Iris pigment epithelial cell (primary cell): ENCODE results near the gene MUC5B.
A peak's percentile ranks its signal among the peaks of the same experiment; 100 is the strongest.

Experiments
- DNase-seq: peaks from one replicate; pipeline ENCODE4 v3.0.0-alpha.2; 2011; ENCODE audit warnings: low read depth

Gene MUC5B

DNA sequence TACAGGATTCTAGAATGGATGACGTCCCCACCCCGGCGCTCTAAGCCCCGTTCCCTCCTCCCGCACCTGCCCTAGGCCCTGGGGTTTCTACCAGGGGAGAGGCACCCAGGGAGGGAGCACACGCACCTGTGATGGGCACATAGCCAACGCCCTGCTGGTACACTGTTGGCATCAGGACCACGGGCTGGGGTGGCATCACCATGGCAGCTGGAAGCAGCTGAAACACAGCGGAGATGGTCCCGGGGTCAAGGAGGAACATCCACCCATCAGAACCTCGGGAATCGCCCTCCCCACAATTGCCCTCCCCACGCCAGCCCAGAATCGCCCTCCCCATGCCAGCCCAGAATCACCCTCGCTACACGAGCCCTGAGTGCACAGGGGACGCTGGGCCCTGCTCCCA, 63.0 kb downstream of the MUC5B start:
- DNase-seq = no peak

DNA sequence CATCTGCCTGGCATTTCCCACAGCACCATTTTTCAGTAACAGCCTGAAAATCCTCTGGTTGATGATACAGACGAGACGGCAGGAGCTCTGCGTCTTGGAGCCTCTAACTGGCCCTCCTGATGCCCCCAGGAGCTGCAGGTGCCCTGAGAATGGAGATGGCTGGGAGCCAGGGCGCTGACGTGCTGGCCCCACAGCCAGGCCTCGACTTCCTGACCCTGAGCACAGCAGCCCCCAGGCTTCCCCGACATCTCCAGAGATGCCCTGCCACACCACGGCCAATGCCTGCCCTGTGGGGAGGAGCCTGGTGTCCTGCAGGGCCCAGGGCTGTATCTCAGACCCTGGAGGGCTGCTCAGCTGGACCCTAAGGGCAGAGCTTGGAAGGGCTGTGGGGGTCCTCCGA, 65.1 kb downstream of the MUC5B start:
- DNase-seq = no peak

DNA sequence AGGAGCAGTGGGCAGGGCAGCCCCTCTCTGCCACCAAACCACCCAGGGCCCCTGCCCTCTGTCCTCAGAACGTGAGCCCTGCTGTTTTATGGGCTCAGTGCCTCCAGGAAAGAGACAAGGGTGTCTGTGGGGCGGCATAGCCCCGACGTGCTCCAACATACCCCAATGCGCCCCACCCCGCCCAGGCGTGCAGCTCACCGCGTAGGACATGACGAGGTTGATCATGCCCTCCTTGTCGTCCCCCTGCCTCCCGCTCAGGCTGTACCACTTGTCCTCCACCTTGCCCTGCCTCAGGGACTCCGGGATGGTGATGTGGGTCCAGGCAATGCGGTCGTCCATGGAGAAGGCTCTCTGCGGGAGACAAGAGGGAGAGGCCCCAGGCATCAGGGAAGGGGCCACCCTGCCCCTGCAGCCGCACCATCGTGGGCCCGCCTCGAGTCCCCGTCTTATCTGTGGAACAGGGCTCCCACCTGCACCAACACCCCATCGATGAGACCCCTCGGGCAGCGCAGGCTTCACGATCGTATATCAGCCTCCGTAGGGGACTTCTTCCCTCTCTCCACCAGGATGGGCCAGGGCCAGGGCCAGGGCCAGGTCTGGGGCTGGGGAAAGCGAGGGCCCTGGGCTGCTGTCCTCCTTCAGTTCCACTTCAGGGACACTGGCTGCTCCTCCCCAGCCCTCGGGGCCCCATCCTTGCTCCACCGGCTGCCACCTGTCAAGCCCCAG, 65.7 kb downstream of the MUC5B start:
- DNase-seq = no peak

DNA sequence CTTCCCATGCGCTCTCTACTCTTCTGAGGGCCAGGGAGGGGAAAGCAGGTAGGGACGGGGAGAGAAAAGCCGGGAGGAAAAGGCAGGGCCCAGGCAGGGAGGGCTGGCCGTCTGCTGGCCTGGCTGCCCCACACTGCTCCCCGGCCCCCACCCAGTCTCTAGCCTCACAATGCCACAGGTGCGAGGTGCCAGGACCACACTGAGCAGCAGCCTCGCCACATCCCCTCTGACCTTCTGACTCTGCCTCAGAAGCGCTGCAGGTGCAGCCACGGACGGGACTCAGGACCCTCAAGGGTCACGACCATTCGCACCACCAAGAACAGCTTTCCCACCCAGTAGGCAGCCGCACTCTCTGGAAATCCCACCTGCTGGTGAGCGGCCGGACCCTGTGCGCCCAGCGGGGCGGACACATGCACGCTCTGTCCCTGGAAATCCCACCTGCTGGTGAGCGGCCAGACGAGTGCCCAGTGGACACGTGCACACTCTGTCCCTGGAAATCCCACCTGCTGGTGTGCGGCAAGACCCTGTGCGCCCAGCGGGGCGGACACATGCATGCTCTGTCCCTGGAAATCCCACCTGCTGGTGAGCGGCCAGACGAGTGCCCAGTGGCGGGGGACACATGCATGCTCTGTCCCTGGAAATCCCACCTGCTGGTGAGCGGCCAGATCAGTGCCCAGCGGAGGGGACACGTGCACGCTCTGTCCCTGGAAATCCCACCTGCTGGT, 66.5 kb downstream of the MUC5B start:
- DNase-seq = no peak

DNA sequence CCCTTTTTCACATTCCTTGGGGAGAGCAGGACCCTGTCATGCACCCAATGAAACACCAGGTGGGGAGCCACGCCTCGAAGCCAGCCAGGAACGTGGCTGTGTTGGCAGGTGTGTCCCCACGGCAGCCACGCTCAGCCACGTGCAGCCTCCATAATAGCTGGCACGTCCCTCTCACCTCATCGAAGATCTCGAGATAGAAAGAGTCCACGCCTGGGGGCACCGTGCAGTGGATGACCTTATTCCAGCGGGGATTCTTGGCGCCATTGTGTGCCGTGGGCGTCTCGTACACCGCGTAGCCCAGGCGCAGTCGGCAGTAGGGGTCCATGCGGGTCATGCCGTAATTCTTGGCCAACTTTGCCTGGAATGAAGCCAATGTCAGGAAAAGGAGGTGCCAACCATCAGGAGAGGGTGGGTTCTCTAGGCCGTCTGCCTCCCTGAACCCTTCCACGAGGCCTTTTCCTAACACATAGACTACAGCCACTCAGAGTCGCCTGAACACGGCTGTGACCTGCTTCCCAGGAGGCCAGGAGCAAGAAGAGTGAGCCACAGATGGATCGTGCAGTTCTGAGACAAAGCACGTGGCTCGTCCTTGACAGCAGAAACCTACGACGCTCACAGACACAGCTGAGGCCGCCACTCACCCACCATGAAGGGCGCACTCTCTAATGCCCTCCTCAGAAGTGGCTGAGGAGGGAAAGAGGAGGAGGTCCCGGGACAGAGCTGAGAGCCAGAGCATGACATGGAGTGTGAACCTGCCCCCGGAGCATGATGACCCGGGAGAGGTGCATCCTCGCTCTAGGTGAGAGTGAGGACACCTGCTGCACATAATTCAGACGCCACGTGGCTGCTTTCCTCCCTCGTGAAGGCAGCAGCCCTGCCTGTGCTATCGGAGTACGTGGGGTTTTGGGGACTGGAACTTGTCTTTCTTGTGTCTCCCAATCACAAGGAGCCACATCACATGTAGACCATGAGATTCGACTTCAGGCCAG, 67.5 kb downstream of the MUC5B start:
- DNase-seq = no peak

DNA sequence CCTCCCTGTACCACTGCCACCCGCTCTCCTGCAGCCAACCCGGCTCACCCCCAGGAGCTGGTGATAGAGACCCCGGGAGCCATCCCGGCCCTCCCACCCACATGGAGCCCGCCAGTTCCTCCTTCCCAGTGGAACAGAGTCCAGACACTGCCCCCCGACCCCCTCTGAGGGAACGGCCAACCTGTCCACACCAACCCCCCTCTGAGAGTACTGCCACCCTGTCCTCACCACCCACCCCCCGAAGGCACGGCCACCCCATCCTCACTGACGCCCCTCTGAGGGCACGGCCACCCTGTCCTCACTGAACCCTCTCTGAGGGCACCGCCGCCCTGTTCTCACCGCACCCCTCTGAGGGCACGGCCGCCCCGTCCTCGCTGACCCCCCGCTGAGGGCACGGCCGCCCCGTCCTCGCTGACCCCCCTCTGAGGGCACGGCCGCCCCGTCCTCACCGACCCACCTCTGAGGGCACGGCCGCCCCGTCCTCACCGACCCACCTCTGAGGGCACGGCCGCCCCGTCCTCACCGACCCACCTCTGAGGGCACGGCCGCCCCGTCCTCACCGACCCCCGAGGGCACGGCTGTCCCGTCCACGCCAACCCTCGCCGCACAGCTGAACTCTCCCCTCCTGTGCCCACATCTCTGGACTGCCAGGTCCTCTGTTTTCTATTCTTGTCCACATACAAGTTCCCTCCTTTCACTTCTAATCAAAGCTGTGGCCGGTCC, 68.6 kb downstream of the MUC5B start:
- no peak for DNase-seq

DNA sequence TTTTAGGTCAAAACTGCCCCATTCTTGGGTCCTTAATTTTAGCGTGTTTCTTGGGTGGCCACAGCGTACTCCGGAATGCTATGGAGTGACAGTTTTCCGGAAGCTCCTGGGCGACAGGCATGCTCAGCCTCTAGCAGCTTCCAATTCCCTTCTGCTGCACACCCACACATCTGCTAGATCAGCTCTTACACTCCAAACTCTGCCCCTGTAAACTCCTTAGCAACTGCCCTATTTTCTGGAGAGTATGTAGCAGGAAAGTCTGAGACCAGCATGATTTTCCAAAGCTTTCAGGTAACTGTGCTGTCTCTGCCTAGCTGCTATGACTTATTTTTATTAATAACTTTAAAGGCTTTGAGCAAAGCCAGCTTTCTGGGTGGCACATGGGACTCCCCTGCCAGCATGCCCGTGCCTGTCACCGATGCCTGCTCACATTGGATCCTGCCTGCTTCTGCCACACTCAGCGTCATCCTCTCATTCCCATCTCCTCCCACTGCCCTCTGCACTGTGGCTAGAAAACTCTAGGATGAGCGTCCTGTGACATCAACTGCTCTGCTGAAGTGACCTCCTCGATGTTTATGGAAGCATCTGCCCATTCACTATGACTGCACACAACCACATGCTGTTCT, 69.3 kb downstream of the MUC5B start:
- DNase-seq = no peak

DNA sequence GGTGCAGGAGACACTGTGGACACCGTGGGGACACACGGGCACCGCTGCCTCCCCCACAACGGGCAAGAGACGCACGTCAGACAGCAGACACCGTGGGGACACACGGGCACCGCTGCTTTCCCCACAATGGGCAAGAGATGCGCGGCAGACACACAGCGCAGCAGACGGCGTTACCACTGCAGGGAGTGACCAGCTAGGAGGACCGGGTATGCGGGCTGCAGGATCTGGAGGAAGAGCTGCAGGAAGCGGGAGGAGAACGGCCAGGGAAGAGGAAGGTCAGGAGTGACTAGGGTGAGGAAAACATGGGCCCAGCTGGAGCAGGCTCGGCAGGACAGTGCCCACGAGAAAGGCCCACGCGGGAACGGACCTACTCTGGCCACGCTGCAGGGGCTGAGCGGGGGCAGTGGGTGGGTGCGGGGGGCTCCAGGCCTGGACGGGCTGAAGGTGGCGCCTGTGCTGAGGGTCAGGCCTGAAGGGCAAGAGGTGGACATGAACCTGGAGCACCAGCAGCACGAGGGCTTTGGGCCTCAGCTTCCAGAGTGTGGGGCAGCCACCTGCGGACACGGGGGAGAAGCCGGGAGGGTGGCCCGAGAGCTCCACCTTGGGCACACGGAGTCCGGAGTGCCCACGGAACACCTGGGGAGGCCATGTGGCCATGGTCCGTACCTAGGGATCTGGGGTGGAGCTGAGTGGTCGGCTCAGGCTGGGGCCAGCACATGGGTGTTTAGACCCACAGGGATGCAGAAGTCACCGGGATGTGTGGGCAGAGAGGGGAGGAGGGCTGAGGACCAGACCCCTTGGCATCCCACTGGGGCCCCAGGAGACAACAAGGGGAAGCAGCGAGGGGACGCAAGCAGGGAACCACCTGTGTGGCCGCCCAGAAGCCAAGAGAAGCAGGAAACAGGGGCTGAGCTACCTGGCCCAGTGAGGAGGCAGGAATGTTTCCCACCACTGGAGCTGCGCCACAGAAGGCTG, 70.1 kb downstream of the MUC5B start:
- no peak for DNase-seq

DNA sequence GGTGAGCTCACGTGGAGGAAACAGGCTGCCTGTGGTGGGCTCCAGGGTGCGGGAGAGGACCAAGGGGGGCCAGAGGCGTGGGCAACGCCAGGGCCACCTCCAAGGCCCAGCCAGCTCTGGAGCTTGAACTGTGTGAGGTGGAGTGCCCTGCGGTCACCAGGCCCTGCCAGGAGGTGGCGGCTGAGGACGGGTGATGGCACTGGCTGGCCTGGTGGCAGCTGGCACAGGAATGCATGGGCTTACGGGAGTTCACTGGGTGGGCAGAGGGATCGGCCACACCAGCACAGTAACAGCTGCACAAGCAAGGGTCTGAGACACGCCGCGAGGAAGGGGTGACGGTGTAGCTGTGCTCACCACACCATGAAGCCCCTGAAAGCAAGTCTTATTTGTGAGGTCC, 70.8 kb downstream of the MUC5B start:
- DNase-seq = no peak

DNA sequence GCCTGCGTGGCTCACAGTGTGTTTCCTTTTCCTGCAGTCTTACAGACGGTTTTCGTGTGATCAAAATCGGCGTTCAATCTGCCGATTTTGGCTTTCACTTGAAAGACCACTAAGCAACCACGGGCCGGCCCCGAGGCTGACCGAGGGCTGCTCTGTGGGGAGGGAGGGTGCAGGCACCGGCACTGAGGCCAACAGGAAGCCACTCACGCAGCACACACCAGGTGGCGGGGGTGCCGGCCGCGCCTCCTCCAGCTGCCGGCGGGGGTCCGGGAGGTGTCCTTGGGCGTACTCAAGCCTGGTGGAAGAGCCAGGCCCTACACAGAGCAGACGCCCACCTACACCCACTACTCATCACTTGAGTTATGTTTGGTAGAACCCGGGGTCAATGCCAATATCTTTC, 72.2 kb downstream of the MUC5B start:
- no peak for DNase-seq

DNA sequence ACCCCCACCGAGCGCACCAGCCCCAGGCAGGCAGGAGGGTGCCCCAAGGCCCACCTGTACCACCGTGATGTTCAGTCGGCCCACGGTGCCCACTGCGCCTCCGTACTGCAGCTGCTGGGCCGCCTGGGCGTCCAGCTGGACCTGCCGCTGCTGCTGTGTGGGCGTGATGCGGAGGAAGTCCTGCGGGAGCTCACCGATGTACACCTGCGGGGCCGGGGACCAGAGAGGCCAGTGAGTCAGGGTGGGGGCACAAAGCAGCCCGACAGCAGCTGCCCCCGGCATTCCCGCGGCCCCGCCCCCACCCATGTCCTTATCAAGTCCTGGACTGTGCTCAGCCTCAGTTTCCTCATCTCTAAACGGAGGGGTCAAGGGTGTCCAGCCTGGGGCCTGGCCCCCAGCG, 72.7 kb downstream of the MUC5B start:
- DNase-seq = no peak

DNA sequence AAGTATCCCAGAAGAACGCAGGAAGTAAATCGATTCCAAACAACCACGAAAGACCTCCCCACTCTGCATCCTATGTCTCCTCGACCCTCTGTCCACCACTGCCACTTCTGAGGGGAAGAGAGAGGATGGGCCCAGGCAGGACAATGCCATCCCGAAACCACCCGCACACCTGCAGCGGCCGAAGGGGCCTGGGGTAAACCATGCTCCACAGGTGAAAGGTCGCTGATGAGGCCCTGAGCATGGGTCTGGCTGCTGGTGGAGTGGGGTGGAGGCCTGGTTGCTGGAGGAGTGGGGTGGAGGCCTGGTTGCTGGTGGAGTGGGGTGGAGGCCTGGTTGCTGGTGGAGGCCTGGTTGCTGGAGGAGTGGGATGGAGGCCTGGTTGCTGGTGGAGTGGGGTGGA, 73.4 kb downstream of the MUC5B start:
- no peak for DNase-seq

DNA sequence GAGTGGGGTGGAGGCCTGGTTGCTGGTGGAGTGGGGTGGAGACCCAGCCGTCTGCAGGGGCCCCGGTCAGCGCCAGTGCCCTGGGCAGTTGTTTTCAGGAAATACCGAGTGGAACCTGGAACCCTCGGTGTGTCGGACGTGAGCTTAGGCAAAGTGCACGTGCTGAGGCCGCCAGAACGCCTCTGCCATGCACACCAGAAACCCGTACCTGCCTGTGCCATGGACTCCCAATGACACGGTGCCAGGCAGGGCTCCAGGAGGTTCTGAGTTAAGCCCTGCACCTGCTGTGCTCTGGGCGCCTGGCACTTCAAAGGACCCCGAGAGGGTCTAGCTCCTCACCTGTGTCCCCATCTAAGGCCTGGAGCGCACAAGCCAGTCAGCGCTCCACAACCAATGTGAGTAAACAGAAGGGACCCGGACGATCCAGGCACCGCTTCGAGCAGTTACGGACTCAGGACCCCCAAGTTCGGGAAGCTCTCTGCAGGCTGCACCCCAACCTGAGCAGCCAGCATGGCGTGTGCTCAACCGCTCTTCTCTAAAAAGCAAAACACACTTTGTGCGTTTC, 74.2 kb downstream of the MUC5B start:
- DNase-seq = no peak

DNA sequence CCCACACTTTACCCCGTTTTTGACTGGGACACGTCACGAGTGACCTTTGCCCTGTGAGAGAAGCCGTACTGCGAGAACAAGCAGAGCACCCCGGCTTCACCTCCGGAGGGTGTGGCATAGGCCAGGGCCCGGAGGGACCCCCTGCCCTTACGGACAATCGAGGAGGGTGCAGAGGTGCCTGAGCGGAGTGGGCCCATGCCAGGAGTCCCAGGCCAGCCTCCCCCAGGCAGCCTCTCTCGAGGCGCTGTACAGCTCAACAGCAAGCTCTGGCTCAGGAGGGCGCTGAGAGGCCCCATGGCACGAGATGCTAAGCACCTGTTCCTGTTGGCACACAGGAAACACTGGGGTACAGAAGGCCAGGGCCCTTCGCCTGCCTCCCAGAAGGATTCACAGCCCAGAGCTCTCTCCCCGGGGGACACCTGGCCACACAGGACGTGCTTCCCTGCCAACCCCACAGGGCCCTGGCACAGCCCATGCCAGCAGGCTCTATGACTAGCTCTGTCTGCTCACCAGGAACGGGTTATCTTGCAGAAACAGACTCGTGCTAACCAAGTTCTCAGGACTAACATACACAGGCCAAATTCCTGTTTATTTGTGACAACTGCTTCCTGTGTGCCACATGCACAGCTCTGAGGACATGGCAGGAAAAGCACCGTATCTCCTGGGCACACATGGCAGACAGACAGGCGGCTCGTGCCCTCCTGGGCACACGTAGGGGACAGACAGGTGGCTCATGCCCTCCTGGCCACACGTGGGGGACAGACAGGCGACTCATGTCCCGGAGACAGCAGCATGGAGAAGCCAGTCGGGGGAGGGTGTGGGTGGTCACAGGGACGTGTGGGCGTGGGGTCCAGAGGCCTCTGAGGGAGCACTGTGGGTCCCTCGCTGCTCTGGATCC, 75.0 kb downstream of the MUC5B start:
- no peak for DNase-seq

DNA sequence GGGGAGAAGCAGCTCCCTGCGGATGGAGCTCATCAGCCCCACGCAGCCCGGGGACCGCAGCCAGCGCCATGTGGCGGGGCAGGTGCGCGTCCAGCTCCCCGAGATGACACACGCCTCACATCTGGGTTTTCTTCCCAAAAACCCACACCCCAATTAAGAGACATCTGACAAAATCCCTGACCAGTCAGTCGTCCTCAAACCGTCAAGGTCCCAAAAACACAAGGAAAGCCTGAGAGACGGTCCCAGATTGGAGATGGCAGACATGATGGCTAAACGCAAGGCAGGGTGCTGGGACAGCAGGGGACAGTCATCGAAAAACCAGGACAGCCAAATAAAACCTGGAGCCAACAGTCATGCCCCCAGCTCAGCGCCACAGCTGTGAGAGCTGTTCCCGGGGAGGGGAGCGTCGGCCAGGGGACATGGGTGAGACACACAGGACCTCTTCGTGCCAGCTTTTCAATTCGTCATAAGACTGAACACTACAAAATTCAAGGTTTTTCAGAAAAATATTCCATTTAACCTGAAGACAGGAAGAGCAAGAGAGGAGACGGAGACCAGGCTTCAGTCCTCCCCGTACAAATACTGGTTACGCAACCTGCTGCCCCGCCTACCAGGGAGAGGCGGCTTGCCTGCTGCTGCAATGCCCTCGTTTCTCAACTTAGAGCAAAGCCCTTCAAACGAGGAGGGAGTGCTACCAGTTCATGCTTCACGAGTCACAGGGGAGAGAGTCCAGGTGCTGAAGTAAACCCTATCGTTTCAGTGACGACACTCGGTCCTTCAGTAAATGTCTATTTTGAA, 76.0 kb downstream of the MUC5B start:
- peak; percentile 89 for DNase-seq

DNA sequence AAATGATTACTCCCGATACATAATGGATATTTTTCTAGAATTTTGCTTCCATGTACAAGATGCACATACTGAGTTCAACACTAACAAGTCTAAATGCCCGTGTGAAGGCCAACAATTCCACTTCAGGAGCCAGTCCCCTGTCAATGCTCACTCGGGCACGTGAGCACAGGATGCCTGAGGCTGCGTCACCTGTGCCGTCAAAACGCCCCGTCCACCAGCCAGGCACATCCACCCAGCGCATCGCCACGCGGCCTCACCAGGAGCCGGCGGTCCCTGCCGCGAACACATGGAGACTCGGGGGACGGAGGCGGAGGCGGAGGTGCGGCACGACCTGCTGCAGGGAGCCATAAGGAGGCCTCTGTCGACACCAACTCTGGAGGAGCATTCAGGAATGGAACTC, 76.8 kb downstream of the MUC5B start:
- DNase-seq = no peak

DNA sequence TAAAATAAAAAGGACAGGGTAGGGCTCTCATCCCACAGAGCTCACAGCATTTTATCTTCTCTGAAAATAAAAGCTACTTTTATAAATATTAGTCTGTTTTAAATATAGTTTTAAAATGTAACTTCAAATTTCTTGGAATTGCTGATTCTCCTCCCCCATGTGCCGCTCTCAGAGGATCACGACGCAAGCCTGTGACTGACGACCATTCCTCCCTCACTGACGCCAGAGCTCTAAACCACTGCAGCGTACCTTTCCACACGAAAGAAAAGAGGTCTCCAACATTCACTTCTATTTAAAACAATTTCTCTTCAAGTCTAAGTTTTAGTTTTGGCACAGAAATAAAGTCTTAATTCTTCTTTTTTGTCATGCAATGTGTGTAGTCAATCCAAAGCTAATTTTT, 77.3 kb downstream of the MUC5B start:
- no peak for DNase-seq

DNA sequence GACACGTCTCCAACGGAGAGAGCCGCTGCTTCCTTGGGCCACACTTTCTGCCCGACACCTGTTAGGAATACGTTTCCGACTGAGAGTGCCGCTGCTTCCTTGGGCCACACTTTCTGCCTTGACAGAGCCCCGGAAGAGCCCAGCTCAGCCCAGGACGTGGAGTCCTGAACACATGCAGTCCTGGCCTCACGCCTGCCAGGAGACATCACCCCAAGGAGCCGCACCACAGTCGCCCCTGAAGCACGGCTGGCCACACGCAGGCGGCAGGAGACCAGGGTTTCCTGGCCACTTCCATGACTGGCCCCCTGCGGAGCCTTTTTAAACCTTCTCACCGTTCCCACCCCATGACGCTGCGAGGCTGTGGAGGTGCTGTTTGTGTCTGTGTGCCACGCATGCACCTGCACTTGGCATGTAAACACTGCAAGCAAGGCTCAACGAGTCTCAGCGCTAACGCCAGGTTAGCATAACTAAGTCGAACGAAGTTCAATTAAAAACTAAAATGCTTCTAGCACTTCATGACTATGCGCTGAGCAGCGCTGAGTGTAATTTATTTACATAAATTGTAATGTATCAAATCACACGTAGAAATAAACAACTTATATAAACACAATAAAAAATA, 77.8 kb downstream of the MUC5B start:
- no peak for DNase-seq
